Stimulated activated CD8-positive, alpha-beta memory T cell treated with anti-CD3 and anti-CD28 coated beads, Interleukin-4, amount 100 ng/mL, for 24 hours (primary cell): ENCODE measurements around the gene HDHD2.
"Not testable (repeated sequence)": the region's sequence is repeated elsewhere in the genome, so short reads cannot be mapped to it uniquely, and the experiment has no call there.

ENCODE experiments used
- DNase-seq: peaks from one replicate; pipeline ENCODE4 v3.0.0-alpha.2; 2020; ENCODE audit warnings: low read depth

The HDHD2 gene

GRCh38 chr18:47150029-47150823 is at the start of gene HDHD2:
Gene HDHD2, minus strand, starts transcription at chr18:47150500. Its CDS starts 14,061 bp downstream, at chr18:47136439.
- DNase-seq: peak; percentile 78

- not testable (repeated sequence) for DNase-seq
Measured at GRCh38 chr18:47195961-47196360, 45.7 kb upstream of the HDHD2 start.

GRCh38 chr18:47191961-47192360 is 41.7 kb upstream of the HDHD2 start:
- no peak for DNase-seq

- no peak for DNase-seq
Measured at GRCh38 chr18:47187721-47188120, 37.4 kb upstream of the HDHD2 start.

- no peak for DNase-seq
Measured at GRCh38 chr18:47184419-47185050, 34.2 kb upstream of the HDHD2 start.

- not testable (repeated sequence) for DNase-seq
Measured at GRCh38 chr18:47182156-47182555, 31.9 kb upstream of the HDHD2 start.

GRCh38 chr18:47180765-47181164 is 30.5 kb upstream of the HDHD2 start:
- DNase-seq: no peak

- DNase-seq: no peak
Measured at GRCh38 chr18:47179520-47179919, 29.2 kb upstream of the HDHD2 start.

- peak; percentile 82 for DNase-seq
Measured at GRCh38 chr18:47175898-47176575, 25.7 kb upstream of the HDHD2 start, which contains the start of gene IER3IP1. Gene IER3IP1, minus strand, starts transcription at chr18:47176364. Its CDS starts 87 bp downstream, at chr18:47176277.

GRCh38 chr18:47175283-47175897 is 25.1 kb upstream of the HDHD2 start:
- no peak for DNase-seq

GRCh38 chr18:47174545-47175116 is 24.3 kb upstream of the HDHD2 start:
- DNase-seq: no peak

- DNase-seq: no peak
Measured at GRCh38 chr18:47172476-47172875, 22.2 kb upstream of the HDHD2 start.

- no peak for DNase-seq
Measured at GRCh38 chr18:47168913-47169312, 18.6 kb upstream of the HDHD2 start.

GRCh38 chr18:47168509-47168908 is 18.2 kb upstream of the HDHD2 start:
- no peak for DNase-seq

GRCh38 chr18:47166294-47166693 is 16.0 kb upstream of the HDHD2 start:
- DNase-seq: no peak

GRCh38 chr18:47163241-47163640 is 12.9 kb upstream of the HDHD2 start:
- no peak for DNase-seq

- DNase-seq: no peak
Measured at GRCh38 chr18:47160256-47160655, 10.0 kb upstream of the HDHD2 start.

- DNase-seq: not testable (repeated sequence)
Measured at GRCh38 chr18:47158404-47158803, 8.1 kb upstream of the HDHD2 start.

GRCh38 chr18:47151439-47151838 is 1.1 kb upstream of the HDHD2 start:
- no peak for DNase-seq

GRCh38 chr18:47150824-47151366 is 595 bp upstream of the HDHD2 start:
- no peak for DNase-seq

GRCh38 chr18:47149457-47150028 is 757 bp downstream of the HDHD2 start:
- no peak for DNase-seq
